Ovary (tissue), 9 donors: Measurements from ENCODE around the gene TRIP12. TPM values are rescaled to one million over a fixed set of nuclear protein-coding genes. Genes with fewer than 3 reads are reported as not detected.

Experiments used
- DNase-seq, 5 donors: peaks; one replicate each; pipeline ENCODE4 v3.0.0-alpha.2; 2019 to 2020
- H3K27ac ChIP-seq, 2 donors: fragments of 200-600 bp; one replicate each; pipeline versions ENCODE4 v1.5.1 to v1.8.0; 2019 to 2022
- H3K27me3 ChIP-seq: fragments of 200-600 bp; one replicate; pipeline ENCODE4 v1.8.0; 2022
- H3K36me3 ChIP-seq: fragments of 200-600 bp; sonication (generic); one replicate; pipeline ENCODE4 v1.5.1; 2019
- H3K4me1 ChIP-seq: one replicate; pipeline ENCODE4 v1.8.1; 2013; ENCODE audit warnings: mild to moderate bottlenecking, moderate library complexity; ENCODE audit not compliant: insufficient read depth
- H3K4me3 ChIP-seq: fragments of 200-600 bp; sonication (generic); one replicate; pipeline ENCODE4 v1.5.1; 2017
- H3K9me3 ChIP-seq, 2 donors: fragments of 200-600 bp in 1 of 2; sonication (generic) in 1 of 2; one replicate each; pipeline versions ENCODE4 v1.5.1 to v1.8.1; 2013 to 2019; ENCODE audit warnings: mild to moderate bottlenecking in 1 of 2, moderate library complexity in 1 of 2
- CTCF ChIP-seq, 3 donors: fragments of 450-650 bp in 2 of 3; fragments of 200-600 bp in 1 of 3; IDR thresholded peaks; one replicate each; pipeline versions ENCODE4 v1.5.1 to v1.8.0; 2016 to 2022; ENCODE audit warnings: antibody characterized with exemption in 3 of 3, mild to moderate bottlenecking in 1 of 3
- EP300 ChIP-seq: sonication (generic); formaldehyde crosslinking; IDR thresholded peaks from one replicate; pipeline ENCODE4 v1.6.1; 2017; ENCODE audit warnings: antibody characterized with exemption
- POLR2A ChIP-seq: fragments of 450-650 bp; IDR thresholded peaks from one replicate; pipeline ENCODE4 v1.6.1; 2017; ENCODE audit warnings: antibody characterized with exemption, mild to moderate bottlenecking, moderate library complexity
- WGBS, 3 donors: extraction: QIAGEN DNeasy Blood & Tissue Kit in 1 of 3; methylation state at CpG; one replicate each; pipeline versions ENCODE4 v1.1.5 to v1.1.7; 2013 to 2017; 5-methylcytosine and 5-hydroxymethylcytosine counted together
- intact Hi-C, 4 donors: fragments of 100-400 bp; cut with DNase I; formaldehyde crosslinking; loops; one replicate each; pipeline versions ENCODE4 v1.11.0 to v1.15.1; 2022 to 2023
- polyA plus RNA-seq, 2 donors: library from polyadenylated mRNA; stranded (reverse); fragments of 200-250 nt in 1 of 2; fragments of 350-450 nt in 1 of 2; fragmentation: Illumina TruSeq in 1 of 2; extraction: RNeasy Lipid Tissue Mini Kit (QIAGEN cat#74804) in 1 of 2; gene quantifications; one replicate each; pipeline ENCODE4 v1.2.3, GENCODE V29; 2013 to 2014
- small RNA-seq: library from RNA; depleted of rRNA; stranded (forward); fragments of <200 nt; gene quantifications from one replicate; pipeline ENCODE3, GENCODE V24; 2016
- total RNA-seq, 7 donors: library from RNA; depleted of rRNA in 2 of 7; stranded (reverse); fragments of >200 nt in 2 of 7; fragmentation: NEBNext Ultra II Directional in 3 of 7; extraction: Animal tissue kit (Norgen Biotek cat#: 25700) in 3 of 7; gene quantifications; one replicate each; pipeline versions ENCODE4 v1.1.0 to v1.2.4, GENCODE V29; 2016 to 2023
- donor health status: DM: no; HTN: no; CAD: no; lungs with moderate emphysema.
- donor health status: DM: no; HTN: no; CAD: no.
- donor health status: Bipolar disorder and iron deficiency.
- donor health status: DM: yes; HTN: yes; CAD: no.
- donor health status: DM: no; HTN: no; CAD: no.
- donor health status: DM: yes; HTN: yes; CAD: no.

TRIP12 gene
- total and polyA plus RNA-seq, 9 donors, result 30.4 to 221 (median 178) TPM

- no peak for TF ChIP-seq CTCF (IDR thresholded peaks at IDR 0.05)
- no peak for TF ChIP-seq POLR2A
- no peak for TF ChIP-seq EP300
- Histone ChIP-seq H3K4me3 (no peak overlapping the region), H3K4me1 (peaks cover 10% of the 10 kb centered on the region), H3K36me3 (no peaks in the 10 kb centered on the region), H3K27ac (no peak overlapping the region), H3K27me3 (peaks cover 3% of the 10 kb centered on the region), H3K9me3 (no peaks in the 10 kb centered on the region)
- intact Hi-C loops, result no loop called here
- DNase-seq, result no peak
- WGBS, 3 donors, result 37 to 49% (median 41%) methylated on average over 2 of the region's 2 CpGs
These were observed 203.8 kb downstream of the TRIP12 start for GRCh38 chr2:229718057-229718456.

DNA sequence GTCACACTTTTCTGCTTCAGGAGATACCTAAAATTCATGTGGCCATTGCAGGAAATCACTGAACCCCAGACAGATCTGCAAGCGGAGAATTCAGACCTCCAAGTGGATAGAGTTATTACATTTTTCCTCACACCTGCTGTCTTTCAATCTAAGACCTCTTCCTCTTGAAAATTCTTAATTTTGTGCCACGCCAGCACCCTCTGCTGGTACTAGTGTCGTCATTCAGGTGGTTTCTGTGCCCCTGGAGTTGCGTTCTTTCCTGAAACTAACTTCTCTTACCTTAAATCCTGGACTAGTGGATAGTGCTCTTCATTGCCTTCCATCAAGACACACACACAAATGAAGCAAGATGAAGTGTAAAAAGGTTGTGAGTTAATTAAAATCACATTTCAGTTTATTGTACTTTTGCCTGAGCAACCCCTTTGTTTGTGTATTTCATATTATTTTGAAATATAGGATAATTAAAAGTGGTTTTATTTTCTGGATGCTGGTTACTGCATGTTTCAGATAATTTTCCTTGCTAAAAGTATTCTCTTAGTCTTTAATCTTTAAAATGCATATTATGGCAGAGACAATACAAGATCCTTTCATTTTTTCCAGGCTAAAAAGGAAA lies 205.8 kb downstream of the TRIP12 start:
- Histone ChIP-seq H3K27me3 (peaks cover 3% of the 10 kb centered on the region), H3K4me3 (no peak overlapping the region), H3K9me3 (no peaks in the 10 kb centered on the region), H3K4me1 (peaks cover 10% of the 10 kb centered on the region), H3K27ac (no peak overlapping the region), H3K36me3 (no peaks in the 10 kb centered on the region)
- TF ChIP-seq CTCF (IDR thresholded peaks at IDR 0.05), result no peak
- TF ChIP-seq POLR2A, result no peak
- no peak for TF ChIP-seq EP300
- DNase-seq, result no peak
- WGBS, 3 donors, result 7 to 16% (median 9%) methylated on average over 4 of the region's 4 CpGs
- intact Hi-C loops, result no loop called here

DNA sequence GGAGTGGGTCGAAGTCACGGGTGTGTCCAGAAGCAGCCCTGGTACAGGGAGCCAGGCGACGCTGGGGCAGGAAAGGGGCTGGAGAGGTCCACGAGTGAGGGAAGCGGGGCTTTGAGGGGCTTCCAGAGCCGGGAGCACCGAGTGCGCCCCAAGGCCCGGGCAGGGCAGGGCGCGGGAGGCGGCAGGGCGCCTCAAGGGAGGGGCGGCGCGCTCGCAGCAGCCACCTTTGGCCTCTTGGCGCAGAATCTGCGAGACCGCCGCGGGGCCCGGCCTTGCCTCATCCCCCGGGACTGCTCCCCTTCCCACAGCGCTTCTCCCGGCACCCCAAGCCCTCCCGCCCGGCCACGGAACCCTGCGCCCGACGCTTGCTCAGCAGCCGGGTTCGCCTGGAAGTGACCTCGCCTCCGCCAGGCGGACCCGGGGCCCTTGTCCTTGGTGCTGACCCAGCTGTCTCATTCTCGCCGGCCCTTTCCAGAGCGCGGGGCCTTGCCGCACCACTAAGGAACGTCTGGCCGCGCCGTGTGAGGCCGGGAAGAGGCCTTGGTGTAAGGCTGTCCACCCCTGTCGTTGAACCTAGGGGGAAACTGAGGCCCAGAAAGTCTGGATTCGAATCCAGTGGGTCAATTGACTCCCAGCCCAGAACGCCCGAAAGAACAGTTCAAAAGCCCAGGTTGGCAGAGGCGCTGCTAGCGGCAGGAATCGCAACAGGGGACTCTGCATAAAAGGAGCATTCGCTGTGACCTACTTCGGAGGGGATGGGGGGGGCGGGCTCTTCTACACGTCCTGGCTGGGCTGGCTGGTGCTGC lies 206.9 kb downstream of the TRIP12 start:
- peak overlapping the region; percentile 18 for H3K4me3 ChIP-seq
- no peak overlapping the region for H3K27ac ChIP-seq
- H3K27me3 ChIP-seq, result peaks cover 3% of the 10 kb centered on the region
- WGBS, 3 donors, result 1 to 2% (median 1%) methylated on average over 41 to 60 of the region's 60 CpGs
- peak in 2 of 5 donors; percentile 47 to 57 for DNase-seq
- peaks cover 10% of the 10 kb centered on the region for H3K4me1 ChIP-seq
- intact Hi-C loops, result no loop called here
- H3K9me3 ChIP-seq, result no peaks in the 10 kb centered on the region
- H3K36me3 ChIP-seq, result no peaks in the 10 kb centered on the region
- no peak for TF ChIP-seq CTCF (IDR thresholded peaks at IDR 0.05)
- TF ChIP-seq EP300, result no peak
- no peak for TF ChIP-seq POLR2A

DNA sequence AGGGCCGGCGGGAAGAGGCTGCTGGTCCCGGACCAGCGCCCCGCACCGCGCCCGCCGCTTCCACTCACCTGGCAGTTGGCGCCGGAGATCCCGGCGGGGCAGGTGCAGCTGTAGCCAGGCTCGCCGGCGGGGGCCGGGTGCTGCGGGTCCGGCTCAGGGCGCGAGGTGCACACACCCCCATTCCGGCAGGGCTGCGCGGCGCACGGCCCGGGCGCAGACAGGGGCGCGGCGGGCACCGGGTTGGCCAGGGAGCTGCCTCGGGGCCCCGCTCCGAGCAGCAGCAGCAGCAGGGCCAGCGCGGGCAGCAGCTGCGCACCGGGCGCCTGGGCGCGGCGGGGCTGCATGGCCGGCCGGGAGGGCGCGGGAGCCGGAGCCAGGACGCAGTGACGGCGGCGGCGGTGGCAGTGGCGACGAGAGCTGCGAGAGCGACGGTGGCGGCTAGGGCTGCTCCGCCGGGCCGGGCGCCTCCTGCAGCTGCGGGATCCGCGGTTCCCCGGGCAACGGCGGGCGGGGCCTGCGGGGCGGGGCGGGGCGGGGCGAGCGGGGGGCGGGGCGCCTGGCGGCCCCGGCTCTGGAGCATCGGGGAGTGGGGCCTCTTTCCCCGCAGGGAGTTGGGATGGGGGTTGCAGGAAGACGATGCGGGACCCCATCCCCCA lies 207.6 kb downstream of the TRIP12 start, which contains the start of gene DNER:
Gene DNER (minus strand): TSS at position 476 of the 656 bp plus-strand sequence. CDS start 132 bp downstream, at position 344.
- peak in 1 of 5 donors; percentile 15 for DNase-seq
- TF ChIP-seq POLR2A (no peak), CTCF (IDR thresholded peaks at IDR 0.05) (no peak), EP300 (no peak)
- H3K27me3 ChIP-seq, result peaks cover 3% of the 10 kb centered on the region
- H3K4me3 ChIP-seq, result peak within 1 kb of the TSS; percentile 18
- no peaks in the 10 kb centered on the region for H3K9me3 ChIP-seq
- intact Hi-C loops, result no loop called here
- WGBS, 3 donors, result 1 to 3% (median 1%) methylated on average over 11 to 82 of the region's 84 CpGs
- no peak within 1 kb of the TSS for H3K27ac ChIP-seq
- H3K36me3 ChIP-seq, result no peaks in the 10 kb centered on the region
- H3K4me1 ChIP-seq, result peaks cover 10% of the 10 kb centered on the region

Small RNAs within 50 kb of the gene (small RNA-seq; reads per million reads assigned to genes)
- gene RNU6-613P (not detected), gene RNU6-964P (not detected)

Other genes with a start within 250 kb of the TRIP12 start
- 1 to 10 TPM in 5 of 7 donors, under 1 TPM in 1, not detected in 1; 0.17 to 2.7 (median 1.2) TPM for gene DNER, start 207.5 kb downstream of the TRIP12 start, total RNA-seq
- gene DNER, start 207.5 kb downstream of the TRIP12 start, polyA plus RNA-seq, result 1 to 10 TPM in 1 of 2 donors, under 1 TPM in 1; 0.17 to 1.3 TPM
- 1 to 10 TPM; 1.5 to 8.4 (median 4.4) TPM for gene FBXO36, start 494 bp upstream of the TRIP12 start, total RNA-seq
- gene FBXO36, start 494 bp upstream of the TRIP12 start, polyA plus RNA-seq, result 1 to 10 TPM; 2.9 to 3.3 TPM
- gene SLC16A14, start 146.9 kb upstream of the TRIP12 start, total RNA-seq, result 10 to 100 TPM in 5 of 7 donors, 1 to 10 TPM in 2; 3.4 to 29.8 (median 11.2) TPM
- gene SLC16A14, start 146.9 kb upstream of the TRIP12 start, polyA plus RNA-seq, result 1 to 10 TPM; 6.1 to 8.1 TPM